ENCODE data around the gene NGEF.

The NGEF gene

DNA sequence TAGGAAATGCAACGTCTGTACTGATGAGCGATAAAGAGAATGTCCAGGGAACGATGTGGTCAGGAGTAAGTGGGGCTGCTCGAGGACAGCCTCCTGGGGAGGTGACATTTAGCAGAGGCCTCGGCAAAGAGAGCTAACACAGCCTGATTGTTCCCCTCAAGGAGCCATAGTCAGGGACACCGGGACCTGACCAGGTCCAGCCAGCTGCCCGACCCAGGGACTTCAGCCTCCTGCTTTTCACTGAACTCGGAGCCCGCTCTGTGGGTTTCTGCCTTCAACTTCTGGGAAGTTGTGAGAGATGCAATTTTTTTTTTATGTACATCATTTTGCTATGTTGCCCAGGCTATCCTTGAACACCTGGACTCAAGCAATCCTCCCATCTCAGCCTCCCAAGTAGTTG, 29.5 kb upstream of the NGEF start:
- no peak for DNase-seq (ENCODE audit: low spot score)

- no peak for DNase-seq (ENCODE audit: low spot score)
Observed at GRCh38 chr2:233041722-233042323, 28.8 kb upstream of the NGEF start.

GRCh38 chr2:233040571-233040970, 27.5 kb upstream of the NGEF start:
- no peak for DNase-seq (ENCODE audit: low spot score)

DNA sequence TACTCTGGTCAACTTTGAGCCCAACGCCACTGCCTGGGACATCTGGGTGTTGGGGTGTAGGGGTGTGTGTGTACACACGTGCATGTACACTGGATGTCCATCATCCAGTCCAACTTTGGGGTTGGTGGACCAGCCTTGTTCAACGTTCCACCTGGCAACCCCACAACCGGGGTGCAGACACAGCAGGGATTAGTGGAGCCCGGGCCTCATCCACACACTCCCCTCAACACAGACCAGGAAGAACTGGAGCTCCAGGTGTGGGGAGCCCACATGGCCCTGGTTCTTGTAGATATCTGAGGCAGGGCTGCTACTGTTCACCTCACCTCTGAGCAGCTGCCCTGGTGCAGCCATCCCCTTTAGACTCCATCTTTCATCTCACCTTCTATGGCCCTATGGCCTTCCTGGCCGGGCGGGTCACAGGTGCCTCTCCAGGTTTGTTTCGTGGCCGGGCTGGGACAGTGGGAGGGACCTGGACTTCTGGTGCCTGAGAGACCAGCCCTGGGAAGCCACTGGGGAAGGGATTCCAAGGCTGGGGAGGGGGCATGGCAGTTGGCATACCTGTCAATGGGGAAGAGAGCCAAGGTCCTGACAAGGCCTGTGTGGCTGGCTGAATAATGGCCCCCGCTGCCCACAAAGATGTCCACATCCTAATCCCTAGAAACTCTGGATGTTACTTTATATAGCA, 26.9 kb upstream of the NGEF start:
- no peak for DNase-seq (ENCODE audit: low spot score)

GRCh38 chr2:233039212-233039845, 26.3 kb upstream of the NGEF start:
- no peak for DNase-seq (ENCODE audit: low spot score)

GRCh38 chr2:233037078-233037477, 24.0 kb upstream of the NGEF start:
- DNase-seq (ENCODE audit: low spot score): no peak

- DNase-seq (ENCODE audit: low spot score): no peak
Observed at GRCh38 chr2:233036162-233036838, 23.2 kb upstream of the NGEF start.

GRCh38 chr2:233035426-233036161, 22.5 kb upstream of the NGEF start:
- no peak for DNase-seq (ENCODE audit: low spot score)

- DNase-seq (ENCODE audit: low spot score): no peak
Observed at GRCh38 chr2:233034091-233034882, 21.2 kb upstream of the NGEF start.

GRCh38 chr2:233033672-233034071, 20.6 kb upstream of the NGEF start:
- DNase-seq (ENCODE audit: low spot score): peak; percentile 96

GRCh38 chr2:233032551-233033320, 19.7 kb upstream of the NGEF start, which contains the start of gene NEU2:
Gene NEU2 (plus strand): TSS chr2:233032672. CDS start chr2:233032672, 0 bp downstream.
- no peak for DNase-seq (ENCODE audit: low spot score)

- no peak for DNase-seq (ENCODE audit: low spot score)
Observed at GRCh38 chr2:233031556-233032500, 18.8 kb upstream of the NGEF start.

GRCh38 chr2:233029321-233029720, 16.3 kb upstream of the NGEF start:
- no peak for DNase-seq (ENCODE audit: low spot score)

- peak; percentile 81 for DNase-seq (ENCODE audit: low spot score)
Observed at GRCh38 chr2:233026198-233026813, 13.2 kb upstream of the NGEF start.

GRCh38 chr2:233025706-233026105, 12.7 kb upstream of the NGEF start:
- DNase-seq (ENCODE audit: low spot score): no peak

GRCh38 chr2:233023761-233024410, 10.8 kb upstream of the NGEF start:
- no peak for DNase-seq (ENCODE audit: low spot score)

DNA sequence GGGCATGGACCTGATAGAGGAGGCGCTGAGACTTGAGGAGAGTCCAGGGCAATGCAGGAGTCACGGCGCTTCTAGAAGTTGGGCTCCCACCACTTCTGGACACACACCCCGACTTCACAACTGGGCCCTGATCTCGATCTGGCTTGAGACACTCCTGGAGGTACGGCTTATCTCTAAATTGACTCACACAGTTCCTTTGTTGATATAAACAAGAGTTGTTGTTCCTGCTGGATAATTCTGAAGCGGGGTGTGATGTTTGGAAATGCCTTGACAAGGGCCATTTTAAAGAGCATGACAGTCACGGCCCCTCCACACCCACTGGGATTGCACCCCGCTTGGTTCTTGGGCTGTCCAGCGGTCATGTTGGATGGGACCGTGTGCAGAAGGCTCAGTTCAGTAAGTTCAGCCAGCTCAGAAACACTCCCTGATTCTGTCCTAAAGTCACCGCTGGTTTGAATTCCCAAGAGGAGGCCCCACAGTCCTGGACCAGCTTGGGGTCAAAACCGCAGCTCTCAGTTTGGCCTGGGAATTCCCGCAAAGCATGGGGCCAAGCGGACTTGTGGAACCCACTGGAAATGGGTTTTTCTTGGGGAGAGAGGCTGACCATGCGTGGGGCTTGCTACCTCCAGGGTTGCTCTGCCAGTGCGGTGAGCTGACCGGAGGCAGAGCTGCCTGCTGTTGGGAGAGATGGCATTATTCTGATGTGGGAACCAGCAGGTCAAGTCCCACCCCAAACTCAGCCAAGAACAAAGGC, 10.1 kb upstream of the NGEF start:
- DNase-seq (ENCODE audit: low spot score): no peak

GRCh38 chr2:233022561-233022960, 9.5 kb upstream of the NGEF start:
- no peak for DNase-seq (ENCODE audit: low spot score)
